ENCODE measurements around the gene C2CD2L. TPM values are rescaled to one million over a fixed set of nuclear protein-coding genes. Genes with fewer than 3 reads are reported as not detected.
A peak's percentile ranks its signal among the peaks of the same experiment; 100 is the strongest.
"Not testable (repeated sequence)": the region's sequence is repeated elsewhere in the genome, so short reads cannot be mapped to it uniquely, and the experiment has no call there.

Gene C2CD2L
- total RNA-seq, 4 donors from 2014 or later: 13.2 to 107 (median 81.8) TPM

DNA sequence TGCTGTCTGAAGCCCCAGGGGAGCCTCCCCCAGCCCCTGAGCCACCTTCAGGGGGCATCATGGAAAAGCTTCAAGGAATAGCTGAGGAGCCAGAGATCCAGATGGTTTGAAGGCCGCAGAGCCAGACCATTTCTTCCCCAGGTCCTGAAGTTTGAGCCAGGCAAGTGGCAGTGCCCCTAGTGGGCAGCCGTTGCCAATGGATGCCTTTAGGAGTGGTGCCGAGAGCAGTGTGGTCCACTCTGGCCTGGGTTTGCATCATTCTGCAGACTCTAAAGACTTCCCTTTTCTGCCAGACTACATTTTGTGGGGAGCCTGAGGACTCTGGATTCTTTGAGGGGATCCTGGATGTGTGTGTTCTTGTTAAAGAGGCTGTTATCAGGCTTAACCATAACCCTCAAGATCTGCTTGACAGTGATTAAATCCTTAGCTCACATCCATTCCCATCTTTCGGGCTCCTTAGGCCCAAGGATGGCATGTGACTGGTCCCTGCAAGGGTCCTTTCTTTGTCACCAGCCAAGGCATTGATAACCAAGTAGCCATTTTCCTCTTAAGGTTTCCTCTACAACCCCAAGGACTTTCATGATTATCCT lies 27.3 kb downstream of the C2CD2L start:
- H3K4me1 ChIP-seq: no peaks in the 10 kb centered on the region
- H3K4me3 ChIP-seq: no peak overlapping the region
- no peaks in the 10 kb centered on the region for H3K27me3 ChIP-seq
- TF ChIP-seq, protein P1, sequence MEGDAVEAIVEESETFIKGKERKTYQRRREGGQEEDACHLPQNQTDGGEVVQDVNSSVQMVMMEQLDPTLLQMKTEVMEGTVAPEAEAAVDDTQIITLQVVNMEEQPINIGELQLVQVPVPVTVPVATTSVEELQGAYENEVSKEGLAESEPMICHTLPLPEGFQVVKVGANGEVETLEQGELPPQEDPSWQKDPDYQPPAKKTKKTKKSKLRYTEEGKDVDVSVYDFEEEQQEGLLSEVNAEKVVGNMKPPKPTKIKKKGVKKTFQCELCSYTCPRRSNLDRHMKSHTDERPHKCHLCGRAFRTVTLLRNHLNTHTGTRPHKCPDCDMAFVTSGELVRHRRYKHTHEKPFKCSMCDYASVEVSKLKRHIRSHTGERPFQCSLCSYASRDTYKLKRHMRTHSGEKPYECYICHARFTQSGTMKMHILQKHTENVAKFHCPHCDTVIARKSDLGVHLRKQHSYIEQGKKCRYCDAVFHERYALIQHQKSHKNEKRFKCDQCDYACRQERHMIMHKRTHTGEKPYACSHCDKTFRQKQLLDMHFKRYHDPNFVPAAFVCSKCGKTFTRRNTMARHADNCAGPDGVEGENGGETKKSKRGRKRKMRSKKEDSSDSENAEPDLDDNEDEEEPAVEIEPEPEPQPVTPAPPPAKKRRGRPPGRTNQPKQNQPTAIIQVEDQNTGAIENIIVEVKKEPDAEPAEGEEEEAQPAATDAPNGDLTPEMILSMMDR (IDR thresholded peaks at IDR 0.05): peak in 4 of 6 experiments; percentile 50 to 63 (median 56)
- TF ChIP-seq POLR2A (IDR thresholded peaks at IDR 0.05): no peak
- H3K9me3 ChIP-seq: no peaks in the 10 kb centered on the region
- DNase-seq: no peak
- no peak overlapping the region for H3K27ac ChIP-seq
- H3K36me3 ChIP-seq: peaks cover 0 to 49% (median 0%) of the 10 kb centered on the region in 3 donors

DNA sequence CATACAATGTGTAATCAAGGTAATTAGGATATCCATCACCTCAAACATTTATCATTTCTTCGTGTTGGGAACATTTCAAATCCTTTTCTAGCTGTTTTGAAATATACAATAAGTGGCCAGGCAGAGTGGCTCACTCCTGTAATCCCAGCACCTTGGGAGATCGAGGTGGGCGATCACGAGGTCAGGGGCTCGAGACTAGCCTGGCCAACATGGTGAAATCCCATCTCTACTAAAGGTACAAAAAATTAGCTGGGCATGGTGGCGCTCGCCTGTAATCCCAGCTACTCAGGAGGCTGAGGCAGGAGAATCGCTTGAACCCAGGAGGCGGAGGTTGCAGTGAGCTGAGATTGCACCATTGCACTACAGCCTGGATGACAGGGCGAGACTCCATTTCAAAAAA lies 32.1 kb downstream of the C2CD2L start:
- H3K36me3 ChIP-seq, H3K4me3 ChIP-seq, H3K9me3 ChIP-seq, H3K27me3 ChIP-seq, H3K27ac ChIP-seq, DNase-seq, H3K4me1 ChIP-seq: not testable (repeated sequence)

DNA sequence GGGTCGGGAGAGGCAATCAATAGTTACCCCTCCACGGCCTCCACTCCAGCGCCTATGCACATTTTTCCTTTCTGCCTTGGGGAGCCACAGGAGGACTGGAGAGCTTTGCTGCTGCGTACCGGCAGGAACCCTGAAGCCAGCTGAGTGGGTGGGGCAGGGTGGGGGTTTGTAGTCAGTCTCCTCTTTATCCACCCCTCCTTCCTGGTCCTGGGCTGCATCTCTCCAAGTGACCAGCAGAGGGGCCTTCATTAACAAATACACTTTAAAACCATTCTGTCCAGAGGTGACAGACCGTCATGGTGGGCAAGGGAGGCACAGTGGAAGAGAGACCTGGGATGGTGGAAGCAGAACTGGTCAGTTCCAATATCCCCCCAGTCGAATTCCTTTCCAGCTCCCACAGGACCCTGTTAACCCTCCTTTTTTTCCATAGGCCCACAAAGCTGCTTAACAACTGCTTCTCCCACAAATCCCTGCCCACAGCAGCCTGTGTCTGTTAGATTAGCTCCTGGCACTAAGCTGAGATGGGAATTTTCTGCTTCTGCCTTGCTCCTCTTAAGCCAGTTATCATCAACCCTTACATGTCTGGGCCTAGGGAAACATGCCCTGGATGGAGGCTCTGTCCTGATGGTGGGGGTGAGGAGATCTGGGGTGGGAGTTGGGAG lies 37.8 kb downstream of the C2CD2L start:
- no peak overlapping the region for H3K4me3 ChIP-seq
- TF ChIP-seq, protein P1 (IDR thresholded peaks at IDR 0.05): peak in 5 of 6 experiments; percentile 42 to 66 (median 62)
- TF ChIP-seq POLR2A (IDR thresholded peaks at IDR 0.05): no peak
- no peaks in the 10 kb centered on the region for H3K36me3 ChIP-seq
- H3K27me3 ChIP-seq: peaks cover 4 to 8% of the 10 kb centered on the region in 2 donors
- DNase-seq: peak; percentile 51 to 85 (median 72)
- H3K27ac ChIP-seq: no peak overlapping the region
- peaks cover 0 to 15% (median 8%) of the 10 kb centered on the region in 4 donors for H3K4me1 ChIP-seq
- no peaks in the 10 kb centered on the region for H3K9me3 ChIP-seq

DNA sequence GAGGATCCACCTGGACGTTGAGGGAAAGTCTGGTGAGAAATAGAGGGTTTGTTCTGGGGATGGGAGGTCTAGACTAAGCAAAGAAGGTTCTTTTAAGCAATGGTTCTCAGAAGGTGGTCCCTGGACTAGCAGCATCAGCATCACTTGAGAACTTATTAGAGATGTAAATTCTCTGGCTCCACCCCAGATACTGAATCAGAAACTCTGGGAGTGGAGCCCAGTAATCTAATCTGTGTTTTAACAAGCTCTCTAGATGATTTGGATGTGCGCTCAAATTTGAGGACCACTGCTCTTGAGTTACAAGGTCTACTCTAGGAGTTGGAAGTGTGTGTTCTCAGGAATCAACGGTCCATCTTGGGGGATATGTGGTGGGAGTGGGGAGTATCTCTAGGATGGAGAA lies 38.4 kb downstream of the C2CD2L start:
- Histone ChIP-seq H3K4me1 (peaks cover 0 to 15% (median 8%) of the 10 kb centered on the region in 4 donors), H3K27ac (no peak overlapping the region), H3K36me3 (no peaks in the 10 kb centered on the region), H3K9me3 (no peaks in the 10 kb centered on the region), H3K27me3 (peaks cover 4 to 11% of the 10 kb centered on the region in 2 donors), H3K4me3 (no peak overlapping the region)
- no peak for TF ChIP-seq POLR2A (IDR thresholded peaks at IDR 0.05)
- TF ChIP-seq, protein P1 (IDR thresholded peaks at IDR 0.05): no peak
- no peak for DNase-seq

DNA sequence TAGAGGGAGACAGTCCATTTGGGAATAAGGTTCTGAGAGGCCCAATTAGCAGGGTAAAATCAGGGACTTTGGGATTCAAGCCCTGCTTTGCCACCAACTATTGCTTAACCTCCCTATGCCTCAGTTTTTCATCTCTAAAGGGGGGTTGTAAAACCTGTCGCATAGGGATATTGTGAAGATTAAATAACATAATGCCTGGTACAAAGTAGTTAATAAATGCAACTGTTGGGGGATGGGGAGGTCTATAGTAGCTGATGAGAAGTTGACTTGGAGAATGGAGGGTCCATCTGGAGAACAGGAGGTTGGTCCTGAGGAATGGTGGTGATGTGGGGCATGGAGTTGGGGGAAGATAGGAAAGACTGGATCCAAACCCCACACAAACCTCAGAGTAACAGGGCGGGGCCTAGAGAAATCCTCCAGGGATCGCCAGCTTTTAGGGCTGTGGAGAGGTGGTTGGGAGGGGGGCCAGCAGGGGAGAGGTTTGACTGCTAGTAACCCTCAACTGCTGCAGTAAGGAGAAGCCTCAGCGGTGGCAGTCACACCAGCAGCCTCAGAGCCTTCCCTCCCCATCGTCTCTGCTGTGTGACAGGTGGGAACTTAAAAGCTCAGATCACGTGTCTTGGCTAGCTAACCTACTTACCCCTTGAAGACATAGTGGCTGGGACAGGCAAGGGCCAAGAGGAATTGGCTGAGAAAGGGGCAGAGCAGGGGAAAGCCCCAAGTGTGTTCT lies 40.6 kb downstream of the C2CD2L start:
- H3K4me3 ChIP-seq: no peak overlapping the region
- peaks cover 4 to 11% of the 10 kb centered on the region in 2 donors for H3K27me3 ChIP-seq
- no peak for TF ChIP-seq POLR2A (IDR thresholded peaks at IDR 0.05)
- TF ChIP-seq, protein P1 (IDR thresholded peaks at IDR 0.05): no peak
- peaks cover 0 to 15% (median 8%) of the 10 kb centered on the region in 4 donors for H3K4me1 ChIP-seq
- no peak for DNase-seq
- no peaks in the 10 kb centered on the region for H3K36me3 ChIP-seq
- H3K27ac ChIP-seq: no peak overlapping the region
- no peaks in the 10 kb centered on the region for H3K9me3 ChIP-seq

DNA sequence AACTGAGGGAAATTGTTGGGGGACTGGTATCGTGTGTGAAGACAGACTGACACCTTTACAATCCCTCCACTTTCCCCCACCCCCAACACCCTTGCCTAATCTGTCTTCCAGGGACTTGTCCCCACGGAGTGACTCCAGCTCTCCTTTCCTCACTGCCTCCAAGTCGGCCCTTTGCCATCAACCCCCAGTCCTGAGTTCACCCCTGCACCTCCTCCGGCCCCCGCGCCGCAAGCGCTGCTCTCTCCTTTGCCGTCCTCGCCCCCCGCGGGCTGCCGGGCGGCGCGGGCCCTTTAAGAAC lies 41.5 kb downstream of the C2CD2L start:
- Histone ChIP-seq H3K9me3 (no peaks in the 10 kb centered on the region), H3K4me3 (peak overlapping the region; percentile 38 to 75 (median 65)), H3K36me3 (no peaks in the 10 kb centered on the region), H3K27ac (no peak overlapping the region), H3K4me1 (peaks cover 0 to 15% (median 8%) of the 10 kb centered on the region in 4 donors), H3K27me3 (peaks cover 4 to 11% of the 10 kb centered on the region in 2 donors)
- no peak for DNase-seq
- TF ChIP-seq, protein P1 (IDR thresholded peaks at IDR 0.05): no peak
- TF ChIP-seq POLR2A (IDR thresholded peaks at IDR 0.05): no peak
